Caco-2 (cell line): ENCODE measurements around the gene OTOL1. TPM values are rescaled to one million over a fixed set of nuclear protein-coding genes. Genes with fewer than 3 reads are reported as not detected.

ENCODE experiments used
- BruUV-seq: library from RNA; stranded (reverse); fragments of 400-500 nt; replicated peaks from 2 replicates; lab custom pipeline; 2021; lab: Mats Ljungman, UMichigan
- CTCF ChIA-PET: fragments of 300-600 bp; sonication (Branson Sonifier 250); formaldehyde crosslinking; loops from one replicate; lab custom pipeline; 2022; ENCODE audit warnings: antibody characterized with exemption; lab: Charles Lee
- POLR2A ChIA-PET: fragments of 300-600 bp; sonication (Branson Sonifier 250); formaldehyde crosslinking; loops from one replicate; lab custom pipeline; 2022; ENCODE audit warnings: antibody characterized with exemption; lab: Charles Lee
- DNase-seq, 2 experiments: peaks; one replicate each; pipeline versions ENCODE4 v3.0.0 to v3.0.0-alpha.2; 2020 to 2022
- H3K27me3 ChIP-seq: replicated peaks from 2 replicates; pipeline ENCODE4 v1.6.0; 2011; ENCODE audit warnings: low read length; ENCODE audit not compliant: control insufficient read depth, insufficient read depth
- H3K36me3 ChIP-seq: 2 replicates; pipeline ENCODE4 v1.5.1; 2011; ENCODE audit warnings: low read length; ENCODE audit not compliant: control insufficient read depth, insufficient read depth
- H3K4me1 ChIP-seq: fragments of 250-450 bp; sonication (Bioruptor Pico); 2 replicates; pipeline ENCODE4 v1.5.1; 2020; ENCODE audit warnings: mild to moderate bottlenecking
- H3K4me3 ChIP-seq: 2 replicates; pipeline ENCODE4 v1.5.1; 2011; ENCODE audit warnings: low read depth, mild to moderate bottlenecking, control low read depth, low read length
- H3K9me3 ChIP-seq: fragments of 250-450 bp; sonication (Bioruptor Pico); 2 replicates; pipeline ENCODE4 v1.5.1; 2020; ENCODE audit warnings: mild to moderate bottlenecking, moderate library complexity
- H3K27ac Mint-ChIP-seq: one replicate; pipeline ENCODE4 v1.8.0; 2022; ENCODE audit warnings: mixed read lengths; ENCODE audit not compliant: unreplicated experiment
- H3K27me3 Mint-ChIP-seq: one replicate; pipeline ENCODE4 v1.8.0; 2022; ENCODE audit warnings: mixed read lengths; ENCODE audit not compliant: insufficient read depth, unreplicated experiment
- H3K36me3 Mint-ChIP-seq: one replicate; pipeline ENCODE4 v1.8.0; 2022; ENCODE audit warnings: mild to moderate bottlenecking, mixed read lengths; ENCODE audit not compliant: insufficient read depth, unreplicated experiment
- H3K4me1 Mint-ChIP-seq: one replicate; pipeline ENCODE4 v1.8.0; 2022; ENCODE audit warnings: low read depth, mixed read lengths; ENCODE audit not compliant: unreplicated experiment
- H3K4me3 Mint-ChIP-seq: one replicate; pipeline ENCODE4 v1.8.0; 2022; ENCODE audit warnings: mild to moderate bottlenecking, moderate library complexity, mixed read lengths; ENCODE audit not compliant: unreplicated experiment
- H3K9me3 Mint-ChIP-seq: one replicate; pipeline ENCODE4 v1.8.0; 2022; ENCODE audit warnings: mixed read lengths; ENCODE audit not compliant: unreplicated experiment
- CTCF ChIP-seq, 2 experiments: fragments of 200-600 bp in 1 of 2; IDR thresholded peaks; 1 replicate in 1 of 2; 2 replicates in 1 of 2; pipeline versions ENCODE4 v1.5.1 to v1.8.0; 2011 to 2022; ENCODE audit warnings: antibody characterized with exemption in 1 of 2, control low read depth in 1 of 2, inconsistent platforms in 1 of 2, low read depth in 1 of 2, low read length in 1 of 2, mild to moderate bottlenecking in 1 of 2, moderate library complexity in 1 of 2; ENCODE audit not compliant: insufficient read depth in 1 of 2, severe bottlenecking in 1 of 2, unreplicated experiment in 1 of 2
- intact Hi-C: fragments of 100-400 bp; cut with micrococcal nuclease; formaldehyde crosslinking; loops from one replicate; pipeline ENCODE4 v1.10.0; 2022; ENCODE audit not compliant: unreplicated experiment
- total RNA-seq: library from RNA; stranded (reverse); gene quantifications from 2 replicates; pipeline ENCODE4 v1.2.3, GENCODE V29; 2022

OTOL1 gene
- total RNA-seq, 1 experiment from 2014 or later, result not detected

GRCh38 chr3:161454615-161455014 is 42.0 kb upstream of the OTOL1 start:
- no peak overlapping the region for H3K27ac Mint-ChIP-seq
- ChIA-PET POLR2A (no interaction called here), CTCF (no interaction called here)
- H3K27me3 Mint-ChIP-seq, result no peaks in the 10 kb centered on the region
- Histone ChIP-seq H3K9me3 (no peaks in the 10 kb centered on the region; the same call in 1 of the 2 replicates), H3K27me3 (no peaks in the 10 kb centered on the region), H3K36me3 (no peaks in the 10 kb centered on the region), H3K4me3 (no peak overlapping the region), H3K4me1 (no peaks in the 10 kb centered on the region)
- BruUV-seq, result no TSS peak
- intact Hi-C loops, result no loop called here
- TF ChIP-seq CTCF (IDR thresholded peaks at IDR 0.05; ENCODE audit: insufficient read depth in 1 of 2, low read depth in 1 of 2, low read length in 1 of 2, severe bottlenecking in 1 of 2, unreplicated experiment in 1 of 2), result no peak
- H3K4me1 Mint-ChIP-seq, result no peaks in the 10 kb centered on the region
- no peak overlapping the region for H3K4me3 Mint-ChIP-seq
- no peak for DNase-seq
- H3K9me3 Mint-ChIP-seq, result no peaks in the 10 kb centered on the region
- H3K36me3 Mint-ChIP-seq, result no peaks in the 10 kb centered on the region

GRCh38 chr3:161455962-161456361 is 40.6 kb upstream of the OTOL1 start:
- Histone ChIP-seq H3K27me3 (no peaks in the 10 kb centered on the region), H3K4me1 (no peaks in the 10 kb centered on the region), H3K4me3 (no peak overlapping the region), H3K36me3 (no peaks in the 10 kb centered on the region), H3K9me3 (no peaks in the 10 kb centered on the region; the same call in 1 of the 2 replicates)
- Mint-ChIP-seq H3K4me3 (no peak overlapping the region), H3K4me1 (no peaks in the 10 kb centered on the region), H3K9me3 (no peaks in the 10 kb centered on the region), H3K27ac (no peak overlapping the region), H3K27me3 (no peaks in the 10 kb centered on the region), H3K36me3 (no peaks in the 10 kb centered on the region)
- TF ChIP-seq CTCF (IDR thresholded peaks at IDR 0.05; ENCODE audit: insufficient read depth in 1 of 2, low read depth in 1 of 2, low read length in 1 of 2, severe bottlenecking in 1 of 2, unreplicated experiment in 1 of 2), result no peak
- ChIA-PET POLR2A (no interaction called here), CTCF (no interaction called here)
- intact Hi-C loops, result no loop called here
- no peak for DNase-seq
- no TSS peak for BruUV-seq

GRCh38 chr3:161462138-161462537 is 34.5 kb upstream of the OTOL1 start:
- TF ChIP-seq CTCF (IDR thresholded peaks at IDR 0.05; ENCODE audit: insufficient read depth in 1 of 2, low read depth in 1 of 2, low read length in 1 of 2, severe bottlenecking in 1 of 2, unreplicated experiment in 1 of 2), result no peak
- no peaks in the 10 kb centered on the region for H3K27me3 ChIP-seq
- intact Hi-C loops, result no loop called here
- peaks cover 7% of the 10 kb centered on the region for H3K9me3 ChIP-seq
- no peak overlapping the region for H3K4me3 ChIP-seq
- no peaks in the 10 kb centered on the region for H3K36me3 ChIP-seq
- no peaks in the 10 kb centered on the region for H3K36me3 Mint-ChIP-seq
- no peak for DNase-seq
- H3K4me1 ChIP-seq, result no peaks in the 10 kb centered on the region
- H3K27ac Mint-ChIP-seq, result no peak overlapping the region
- no peaks in the 10 kb centered on the region for H3K9me3 Mint-ChIP-seq
- no peaks in the 10 kb centered on the region for H3K4me1 Mint-ChIP-seq
- POLR2A ChIA-PET, result no interaction called here
- CTCF ChIA-PET, result no interaction called here
- peaks cover 2% of the 10 kb centered on the region for H3K27me3 Mint-ChIP-seq
- BruUV-seq, result no TSS peak
- H3K4me3 Mint-ChIP-seq, result no peak overlapping the region
